GM13976 (cell line): ENCODE results near the gene E2F7.

Experiments used
- DNase-seq: peaks from one replicate; pipeline ENCODE4 v3.0.0; 2012; ENCODE audit warnings: low spot score
- CTCF ChIP-seq: IDR thresholded peaks from 2 replicates; pipeline ENCODE4 v1.5.1; 2012; ENCODE audit warnings: borderline replicate concordance, mild to moderate bottlenecking; ENCODE audit not compliant: insufficient read depth; ENCODE audit errors: extremely low read depth, missing control alignments, control extremely low read depth
- in situ Hi-C: fragments of 300-500 bp; cut with MboI; formaldehyde crosslinking; loops from one replicate; pipeline ENCODE4 v1.12.0; 2022; ENCODE audit warnings: low sequenced_read_pairs, mixed read lengths, inconsistent platforms; ENCODE audit not compliant: unreplicated experiment

The E2F7 gene

GRCh38 chr12:76983420-76983819 is 81.9 kb downstream of the E2F7 start:
- no peak for DNase-seq
- in situ Hi-C loops, result no loop called here
- TF ChIP-seq CTCF, result no peak

GRCh38 chr12:76980196-76980595 is 85.2 kb downstream of the E2F7 start:
- no peak for TF ChIP-seq CTCF
- DNase-seq, result no peak
- in situ Hi-C loops, result no loop called here

DNA sequence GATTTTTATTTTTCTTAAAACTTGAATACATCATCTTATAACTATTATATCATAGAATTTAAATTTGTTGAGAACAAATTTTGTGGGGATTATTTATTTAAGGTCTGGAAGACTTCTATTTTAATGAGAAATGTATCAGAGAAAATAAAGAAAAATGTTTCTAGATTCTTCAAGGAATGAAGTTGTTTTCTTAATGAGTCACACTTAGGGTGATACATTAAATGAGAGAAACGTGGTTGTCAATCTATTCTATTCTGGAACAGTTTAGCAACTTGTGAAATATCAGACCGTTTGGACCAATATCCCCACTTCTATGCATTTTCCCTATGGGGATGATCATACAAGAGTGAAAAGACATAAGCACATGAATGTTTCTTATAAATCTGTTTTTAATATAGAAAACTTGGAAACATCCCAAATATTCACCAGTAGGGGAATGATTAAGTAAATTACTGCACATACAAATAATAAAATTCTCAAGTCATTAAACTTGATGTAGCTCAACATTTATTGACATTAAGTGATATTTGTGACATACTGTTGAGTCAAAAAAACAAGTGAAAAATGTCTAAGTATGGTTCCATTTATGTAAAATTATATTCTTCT is 88.5 kb downstream of the E2F7 start:
- in situ Hi-C loops, result no loop called here
- no peak for TF ChIP-seq CTCF

More for the DNA sequence above, 88.5 kb downstream of the E2F7 start:
- no peak for DNase-seq
